Measurements from ENCODE around the gene RNF157.
A peak's percentile ranks its signal among the peaks of the same experiment; 100 is the strongest.
"Not testable (repeated sequence)": the region's sequence is repeated elsewhere in the genome, so short reads cannot be mapped to it uniquely, and the experiment has no call there.

The RNF157 gene

DNA sequence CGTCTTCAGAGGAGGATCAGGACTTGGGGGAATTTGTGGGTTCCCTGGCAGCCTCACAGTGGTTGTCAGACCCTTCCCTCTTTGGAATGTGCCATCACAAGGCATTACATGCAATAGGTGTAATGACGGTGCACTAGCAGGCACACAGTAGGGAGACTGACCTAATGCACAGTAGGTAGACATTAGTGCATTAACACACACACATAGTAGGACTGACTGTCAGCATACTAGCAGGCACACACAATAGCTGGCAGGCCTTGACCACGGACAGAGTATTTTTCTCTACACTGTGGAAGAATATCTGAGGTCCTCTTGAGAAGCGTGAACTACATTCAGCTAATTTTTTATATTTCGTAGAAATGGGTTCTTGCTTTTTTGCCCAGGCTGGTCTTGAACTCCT, 14.0 kb upstream of the RNF157 start:
- no peak for DNase-seq (ENCODE audit: low read depth)

DNA sequence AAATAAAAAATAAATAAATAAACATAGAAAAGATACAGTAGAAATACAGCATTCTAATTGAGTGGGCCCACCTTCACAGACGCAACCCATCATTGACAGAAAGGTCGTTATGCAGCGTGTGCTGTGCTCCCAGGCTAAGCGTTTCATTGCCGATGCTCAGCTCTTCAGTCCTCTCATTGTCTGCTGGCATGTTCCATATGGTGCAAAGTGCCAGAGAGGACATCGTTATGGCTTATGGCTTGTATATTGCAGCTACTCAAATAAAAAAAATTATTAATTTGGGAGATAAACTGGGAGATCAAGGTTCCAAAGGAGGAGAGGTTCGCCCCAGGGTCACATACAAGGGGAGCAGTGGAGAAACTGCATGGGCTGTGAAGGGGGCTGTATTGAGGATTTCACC, 13.5 kb upstream of the RNF157 start:
- no peak for DNase-seq (ENCODE audit: low read depth)

DNA sequence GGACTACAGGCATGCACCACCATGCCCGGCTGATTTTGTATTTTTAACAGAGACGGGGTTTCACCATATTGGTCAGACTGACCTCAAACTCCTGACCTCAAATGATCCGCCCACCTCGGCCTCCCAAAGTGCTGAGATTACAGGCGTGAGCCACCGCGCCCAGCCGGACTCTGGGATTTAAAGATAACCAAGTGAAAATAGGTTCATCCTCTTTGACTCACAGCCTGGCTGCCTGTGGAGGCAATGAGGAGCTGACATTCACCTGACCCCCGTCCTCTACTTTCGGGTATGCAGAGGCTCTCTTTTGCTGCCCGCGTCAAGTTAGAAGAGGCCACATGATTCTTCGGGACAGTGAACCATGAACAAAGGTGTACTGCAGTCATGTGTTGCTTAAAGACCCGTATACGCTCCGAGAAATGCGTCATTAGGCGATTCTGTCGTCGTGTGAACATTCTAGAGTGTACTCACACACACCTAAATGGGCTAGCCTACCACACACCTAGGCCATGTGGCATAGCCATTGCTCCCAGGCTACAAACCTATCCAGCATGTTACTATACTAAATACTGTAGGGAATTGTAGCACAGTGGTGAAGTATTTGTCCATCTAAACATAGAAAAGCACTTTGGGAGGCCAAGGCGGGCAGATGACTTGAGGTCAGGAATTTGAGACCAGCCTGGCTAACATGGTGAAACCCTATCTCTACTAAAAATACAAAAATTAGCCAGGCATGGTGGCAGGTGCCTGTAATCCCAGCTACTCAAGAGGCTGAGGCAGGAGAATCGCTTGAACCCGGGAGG, 12.9 kb upstream of the RNF157 start:
- DNase-seq (ENCODE audit: low read depth), result not testable (repeated sequence)

DNA sequence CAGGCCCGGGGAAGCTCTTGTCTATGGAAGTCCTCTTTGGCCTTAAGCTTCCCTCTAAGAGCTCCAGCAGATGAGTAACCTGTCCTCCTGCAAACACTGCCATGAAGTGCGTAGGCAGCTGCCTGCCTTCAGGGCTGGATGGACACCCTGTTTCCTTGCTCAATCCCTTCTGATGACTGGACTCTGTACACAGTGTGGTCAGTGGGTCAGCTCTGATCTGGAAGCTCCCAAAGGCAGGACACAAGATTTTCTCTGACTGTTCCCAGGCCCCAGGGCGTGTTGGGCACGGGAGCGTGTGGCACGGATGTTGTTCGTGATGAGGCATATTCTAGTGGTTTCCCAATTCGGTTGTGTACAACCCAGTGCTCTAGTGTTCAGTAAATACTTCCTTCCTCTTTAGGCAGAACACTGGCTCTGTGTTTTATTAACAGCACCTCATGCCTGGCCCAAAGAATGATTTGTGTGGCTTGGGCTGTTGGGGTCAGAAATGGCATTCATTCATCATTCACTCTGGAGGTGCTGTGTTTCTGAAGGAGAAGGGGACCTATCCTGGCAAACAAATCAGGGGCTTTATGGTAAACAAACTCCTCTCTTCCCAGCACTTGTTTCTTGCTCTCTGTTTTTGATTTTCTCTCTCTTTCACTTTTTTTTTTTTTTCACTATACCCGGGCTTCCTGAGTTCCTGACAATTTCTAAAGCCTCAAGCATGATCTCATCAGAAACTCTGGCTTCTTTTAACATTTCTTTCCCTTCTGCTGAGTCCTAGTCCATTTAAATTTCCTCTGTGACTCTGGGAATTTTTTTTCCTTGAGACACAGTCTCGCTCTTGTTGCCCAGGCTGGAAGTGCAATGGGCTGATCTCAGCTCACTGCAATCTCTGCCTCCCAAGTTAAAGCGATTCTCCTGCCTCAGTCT, 12.0 kb upstream of the RNF157 start:
- peak; percentile 97 for DNase-seq (ENCODE audit: low read depth)

DNA sequence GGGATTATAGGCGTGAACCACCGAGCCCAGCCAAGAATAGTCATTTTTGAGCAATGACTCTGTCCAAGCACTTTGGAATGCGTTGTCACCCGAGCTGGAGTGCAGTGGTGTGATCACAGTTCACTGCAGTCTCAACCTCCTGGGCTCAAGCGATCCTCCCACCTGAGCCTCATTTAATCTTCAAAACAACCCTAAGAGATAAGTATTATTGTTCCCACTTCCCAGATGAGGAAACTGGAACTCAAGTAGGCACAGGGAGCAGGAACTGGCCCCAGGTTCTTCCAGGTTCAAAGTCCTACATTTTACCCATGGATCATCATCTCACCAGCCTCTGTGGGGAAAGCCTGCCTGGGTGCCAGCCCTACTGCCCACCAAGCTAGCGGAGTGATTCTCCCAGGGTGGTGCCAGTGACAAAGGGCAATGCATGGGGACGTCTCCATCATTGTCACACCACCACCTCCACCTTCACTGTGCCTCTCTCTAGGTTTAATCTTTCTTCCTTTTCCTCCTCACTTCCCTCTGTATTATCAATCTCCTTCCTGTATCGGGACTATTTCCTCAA, 11.3 kb upstream of the RNF157 start:
- DNase-seq (ENCODE audit: low read depth), result peak; percentile 39

DNA sequence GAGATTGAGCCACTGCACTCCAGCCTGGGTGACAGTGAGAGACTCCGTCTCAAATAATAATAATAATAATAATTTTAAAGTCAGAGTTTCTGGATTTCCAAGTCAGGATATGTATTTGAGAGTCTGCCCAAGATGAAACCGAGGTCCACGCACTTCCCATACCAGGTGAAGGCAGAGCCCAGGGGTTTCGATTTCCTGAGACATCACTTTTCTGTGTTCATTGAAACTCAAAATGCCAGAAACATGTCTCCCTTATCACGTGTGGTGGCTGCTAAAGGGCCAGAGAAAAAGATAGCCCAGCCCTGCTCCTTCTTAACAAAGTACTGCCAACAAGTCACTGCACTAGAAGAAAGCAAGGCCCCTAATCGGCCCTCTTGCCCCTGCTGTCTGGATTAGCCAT, 9.8 kb upstream of the RNF157 start:
- DNase-seq (ENCODE audit: low read depth), result no peak

DNA sequence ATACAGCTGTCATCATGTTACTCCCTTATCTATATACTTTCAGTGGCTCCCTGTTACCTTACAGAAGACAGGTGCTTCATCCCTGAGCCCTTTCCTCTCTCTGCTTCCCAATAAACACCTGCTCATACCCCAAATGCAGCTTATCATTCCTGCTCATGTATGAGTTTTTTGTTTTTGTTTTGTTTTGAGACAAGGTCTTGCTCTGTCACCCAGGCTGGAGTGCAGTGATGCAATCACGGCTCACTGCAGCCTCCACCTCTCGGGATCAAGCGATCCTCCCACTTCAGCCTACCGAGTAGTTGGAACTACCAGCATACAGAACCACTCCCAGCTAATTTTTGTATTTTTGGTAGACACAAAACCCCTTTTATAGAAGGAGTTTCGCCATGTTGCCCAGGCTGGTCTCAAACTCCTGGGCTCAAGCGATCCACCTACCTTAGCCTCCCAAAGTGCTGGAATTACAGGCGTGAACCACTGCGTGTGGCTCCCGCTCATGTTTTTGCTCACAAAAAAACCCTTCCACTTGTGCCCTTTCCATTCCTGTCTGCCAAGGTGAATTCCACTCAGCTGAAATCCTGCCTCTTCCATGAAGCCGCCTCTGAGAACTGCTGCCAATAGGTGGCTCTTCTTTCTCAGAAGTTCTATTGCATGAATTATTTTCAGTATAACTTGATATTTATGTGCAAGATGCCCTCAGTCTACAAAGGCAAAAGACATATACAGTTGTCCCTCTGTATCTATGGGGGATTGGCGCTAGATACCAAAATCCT, 7.9 kb upstream of the RNF157 start:
- DNase-seq (ENCODE audit: low read depth), result no peak

DNA sequence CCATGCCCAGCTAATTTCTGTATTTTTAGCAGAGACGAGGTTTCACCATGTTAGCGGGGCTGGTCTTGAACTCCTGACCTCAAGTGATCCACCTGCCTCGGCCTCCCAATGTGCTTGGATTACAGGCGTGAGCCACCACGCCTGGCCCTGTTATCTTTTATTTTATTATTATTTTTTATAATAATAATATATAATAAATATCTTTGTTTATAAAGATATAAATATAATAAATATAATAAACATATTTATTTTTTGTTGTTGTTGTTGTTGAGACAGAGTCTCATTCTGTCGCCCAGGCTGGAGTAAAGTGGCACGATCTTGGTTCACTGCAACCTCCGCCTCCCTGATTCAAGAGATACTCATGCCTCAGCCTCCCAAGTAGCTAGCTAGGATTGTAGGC, 7.0 kb upstream of the RNF157 start:
- no peak for DNase-seq (ENCODE audit: low read depth)

DNA sequence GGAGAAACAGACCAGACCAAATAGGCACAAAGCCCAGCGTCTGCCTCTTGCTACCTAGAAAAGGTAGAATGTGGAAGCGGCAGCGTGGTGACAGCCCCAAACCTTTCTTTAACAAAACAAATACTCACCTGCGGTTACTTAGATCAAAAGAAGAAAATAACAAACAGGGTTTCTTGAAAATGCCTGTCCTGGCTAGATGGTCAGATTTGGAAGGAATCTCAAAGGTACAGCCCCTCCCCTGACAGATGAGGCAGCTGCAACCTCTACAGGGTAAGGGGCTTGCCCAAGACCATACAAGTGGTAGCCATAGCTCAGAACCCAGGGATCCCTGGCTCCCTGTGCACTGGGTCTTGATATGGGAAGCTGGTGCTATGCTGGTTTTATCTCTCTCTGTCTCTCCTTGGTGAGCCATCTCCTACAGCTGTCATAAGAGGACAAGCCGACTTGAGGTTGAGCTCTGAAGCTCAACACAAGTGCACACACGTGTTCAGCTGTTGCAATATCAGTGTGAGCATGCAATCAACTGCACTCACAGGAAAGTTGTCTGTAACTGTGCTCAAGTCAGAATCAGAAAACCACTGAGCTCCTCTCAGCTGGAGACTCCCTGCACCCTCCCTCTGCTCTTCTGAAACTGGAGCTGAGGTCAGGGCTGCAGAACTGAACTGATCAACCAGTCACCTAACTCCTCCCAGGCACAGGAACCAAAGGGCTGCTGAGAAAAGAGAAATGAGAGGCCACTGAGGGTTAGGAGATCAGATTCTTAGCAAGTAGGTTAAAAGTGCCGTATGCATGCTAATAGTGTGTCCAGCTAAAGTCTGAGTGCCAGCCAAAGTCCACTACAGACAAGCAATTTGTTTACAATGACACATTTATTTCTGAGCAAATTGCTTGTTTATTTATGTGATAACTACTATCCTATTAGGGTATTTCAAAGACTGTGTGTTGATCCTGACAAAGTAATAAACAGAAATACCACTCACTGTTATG, 6.1 kb upstream of the RNF157 start:
- DNase-seq (ENCODE audit: low read depth), result no peak

DNA sequence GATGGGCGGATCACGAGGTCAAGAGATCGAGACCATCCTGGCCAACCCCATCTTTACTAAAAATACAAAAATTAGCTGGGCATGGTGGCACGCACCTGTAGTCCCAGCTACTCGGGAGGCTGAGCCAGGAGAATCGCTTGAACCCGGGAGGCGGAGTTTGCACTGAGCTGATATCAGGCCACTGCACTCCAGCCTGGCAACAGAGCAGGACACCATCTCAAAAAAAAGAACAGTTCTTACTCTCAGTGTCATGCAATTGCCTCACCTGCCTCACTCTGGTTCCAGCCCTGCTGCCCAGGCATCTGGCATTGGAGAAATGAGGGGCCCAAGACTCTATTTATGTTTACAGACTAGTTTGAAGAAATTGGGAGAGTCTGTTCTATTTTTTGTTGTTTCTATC, 4.4 kb upstream of the RNF157 start:
- not testable (repeated sequence) for DNase-seq (ENCODE audit: low read depth)

DNA sequence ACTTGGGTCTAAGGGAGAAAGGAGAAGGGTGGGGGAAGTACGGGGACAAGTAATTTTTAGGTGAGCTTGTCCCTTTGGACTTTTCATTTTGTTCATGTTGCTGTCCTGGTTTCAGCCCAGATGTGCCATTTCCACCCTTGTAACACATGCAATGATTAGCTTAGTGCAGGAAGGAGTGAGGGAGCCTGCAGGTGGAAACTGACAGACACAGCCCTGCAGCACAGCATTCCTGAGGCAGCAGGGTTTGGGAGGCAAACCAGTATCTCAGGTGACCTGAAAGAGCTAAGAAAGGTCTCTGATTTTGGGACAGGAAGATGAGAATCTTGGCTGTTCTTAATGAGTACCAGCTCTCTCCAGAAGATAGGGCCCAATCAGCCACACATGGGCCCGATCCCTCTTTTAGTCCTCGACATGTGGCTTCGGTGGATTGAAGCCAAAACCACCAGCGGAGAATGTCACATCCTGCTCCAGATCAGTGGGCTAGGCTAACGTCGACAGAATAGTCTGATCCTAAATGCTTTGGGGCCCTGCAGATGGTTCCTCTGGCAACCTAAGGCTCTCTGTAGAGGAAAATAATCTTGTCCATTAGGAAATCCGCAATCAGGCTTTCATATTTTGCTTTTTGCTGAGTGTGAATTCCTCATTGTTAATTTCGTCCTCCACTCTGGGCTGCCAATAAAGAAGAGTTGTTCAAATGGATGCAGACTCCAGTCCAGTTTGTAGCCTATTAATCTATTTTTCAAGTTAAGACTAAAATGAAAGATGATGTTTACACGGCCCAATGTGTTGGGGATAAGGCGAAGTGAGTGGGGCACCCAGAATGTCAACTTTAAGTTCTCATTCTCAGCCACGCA, 3.8 kb upstream of the RNF157 start:
- DNase-seq (ENCODE audit: low read depth), result peak; percentile 54

DNA sequence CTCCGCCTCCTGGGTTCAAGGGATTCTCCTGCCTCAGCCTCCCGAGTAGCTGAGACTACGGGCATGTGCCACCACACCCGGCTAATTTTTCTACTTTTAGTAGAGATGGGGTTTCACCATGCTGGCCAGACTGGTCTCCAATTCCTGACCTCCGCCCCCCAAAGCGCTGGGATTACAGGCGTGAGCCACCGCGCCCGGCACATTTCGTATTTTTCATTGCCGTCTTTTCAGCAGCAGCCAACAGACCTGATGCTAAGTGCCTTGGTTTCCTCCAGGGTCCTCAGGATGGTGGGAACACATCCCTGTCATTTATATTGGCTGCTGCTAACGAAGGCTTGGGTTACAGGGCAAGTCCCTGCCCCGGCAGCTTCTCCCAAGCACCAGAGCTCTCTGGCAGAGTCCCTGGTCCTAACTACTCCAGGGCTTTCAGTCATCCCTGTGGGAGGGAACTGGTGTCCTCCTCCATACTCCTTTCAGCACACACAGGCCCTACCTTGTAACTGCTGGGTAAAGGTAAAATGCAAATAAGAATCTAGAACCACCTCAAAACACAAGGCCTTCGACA, 1.5 kb upstream of the RNF157 start:
- no peak for DNase-seq (ENCODE audit: low read depth)

DNA sequence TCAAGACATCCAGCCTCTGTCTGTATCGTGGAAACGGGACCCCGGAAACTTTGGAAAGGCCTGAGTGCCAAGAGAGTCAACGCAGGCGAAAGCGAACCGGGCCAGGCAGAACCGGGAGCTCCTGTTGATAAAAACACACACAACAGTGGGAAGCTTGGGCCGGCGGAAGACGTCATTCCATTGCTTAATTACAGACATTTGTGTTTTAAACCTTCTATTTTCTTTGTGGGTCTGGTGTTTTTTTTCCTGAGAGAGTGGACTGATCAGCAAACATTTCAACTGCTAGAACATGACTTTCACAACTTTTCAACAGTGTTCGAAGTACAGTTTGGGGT, 878 bp upstream of the RNF157 start:
- DNase-seq (ENCODE audit: low read depth), result no peak

DNA sequence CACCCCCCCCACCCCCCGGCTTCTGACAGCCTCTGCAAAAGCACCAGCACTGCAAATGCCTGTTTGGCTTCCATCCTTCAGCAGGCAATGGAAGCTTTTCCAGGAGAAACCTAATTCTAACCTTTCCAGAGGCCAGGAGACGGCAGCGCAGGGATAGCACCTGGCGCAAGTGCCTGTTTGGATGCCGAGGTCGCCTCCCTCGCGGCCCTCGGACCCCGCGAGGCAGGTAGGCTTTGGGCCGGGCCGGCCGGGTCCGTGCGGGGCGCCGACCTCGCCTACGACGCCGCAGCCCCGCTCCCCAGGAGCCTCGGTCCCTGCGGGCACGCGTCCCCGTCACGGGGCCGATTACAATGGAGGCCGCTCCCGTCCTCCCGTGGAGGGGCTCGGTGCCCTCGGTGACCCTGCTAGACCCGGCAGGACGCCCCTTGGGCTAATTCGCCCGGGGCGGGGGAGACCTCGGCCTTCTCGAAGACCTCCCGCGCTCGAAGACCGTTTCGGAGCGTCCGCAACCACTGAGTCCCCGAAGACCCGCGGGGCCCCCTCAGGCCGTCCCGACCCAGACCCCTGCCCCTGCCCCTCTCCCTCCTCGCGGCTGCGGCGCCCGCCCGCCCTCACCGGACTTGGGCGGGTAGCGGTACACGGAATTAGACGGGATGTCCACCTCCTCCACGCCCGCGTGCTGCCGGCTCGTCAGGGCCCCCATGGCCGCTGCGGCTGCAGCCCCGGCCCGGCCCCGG, 587 bp downstream of the RNF157 start:
- no peak for DNase-seq (ENCODE audit: low read depth)

DNA sequence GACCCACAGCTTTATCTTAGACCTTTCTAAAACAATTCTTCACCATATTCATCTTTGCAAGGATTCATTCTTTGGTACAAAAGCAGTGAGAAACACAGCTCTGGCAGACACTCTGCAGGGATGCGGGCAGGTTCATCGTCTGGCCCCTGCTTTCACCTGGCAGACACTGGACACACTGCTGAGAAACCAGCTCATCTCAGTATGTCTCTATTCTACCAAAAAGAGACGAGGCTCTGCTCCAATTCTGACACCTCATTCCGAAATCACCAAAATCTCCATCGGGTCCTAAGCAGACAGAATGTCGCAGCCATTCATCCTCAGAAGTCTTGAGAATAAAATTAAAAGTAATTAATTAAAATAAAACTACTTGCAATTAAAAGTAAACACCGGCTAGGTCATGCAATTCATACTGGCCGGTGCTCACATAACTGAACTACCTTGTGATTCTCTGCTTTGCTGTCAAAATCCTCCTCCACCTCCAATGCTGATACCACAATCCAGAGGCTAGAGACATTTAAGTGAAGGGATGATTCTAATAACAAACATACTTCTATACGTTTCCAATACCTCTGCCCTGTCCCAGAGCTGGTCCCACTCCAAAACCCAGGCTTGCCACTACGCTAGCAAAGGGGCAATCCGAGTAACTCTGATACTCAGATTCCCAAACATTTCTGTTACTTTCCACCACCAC, 1.3 kb downstream of the RNF157 start:
- DNase-seq (ENCODE audit: low read depth), result no peak

DNA sequence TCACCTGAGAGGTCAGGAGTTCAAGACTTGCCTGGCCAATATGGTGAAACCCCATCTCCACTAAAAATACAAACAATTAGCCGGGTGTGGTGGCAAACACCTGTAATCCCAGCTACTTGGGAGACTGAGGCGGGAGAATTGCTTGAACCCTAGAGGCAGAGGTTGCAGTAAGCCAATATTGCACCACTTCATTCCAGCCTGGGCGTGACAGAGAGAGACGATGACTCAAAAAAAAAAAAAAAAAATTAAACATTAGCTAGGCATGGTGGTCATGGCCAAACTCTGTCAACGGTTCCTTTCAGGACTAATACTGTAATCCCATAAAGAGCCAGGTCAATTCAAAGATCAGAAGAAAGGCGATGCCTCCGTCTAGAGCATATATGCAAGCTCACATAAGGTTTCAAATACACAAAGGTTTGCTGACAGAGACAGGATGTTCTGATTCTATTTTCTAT, 2.4 kb downstream of the RNF157 start:
- no peak for DNase-seq (ENCODE audit: low read depth)

DNA sequence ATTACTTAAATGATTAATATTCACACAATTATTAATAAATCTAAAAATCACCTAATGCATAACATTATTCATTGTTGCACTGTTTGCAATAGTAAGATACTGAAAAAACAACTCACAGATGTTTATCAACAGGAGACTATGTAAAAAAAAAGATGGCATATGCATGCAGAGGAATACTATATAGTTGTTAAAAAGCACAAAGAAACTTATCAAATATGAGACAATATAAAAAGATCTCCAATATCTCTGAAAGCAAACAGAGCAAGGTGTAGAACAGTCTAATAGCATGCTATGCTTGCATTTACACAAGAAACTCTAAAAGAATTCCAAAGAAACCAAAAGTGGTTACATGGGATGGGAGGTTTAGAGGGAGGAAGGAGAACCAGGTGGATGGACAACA, 3.7 kb downstream of the RNF157 start:
- no peak for DNase-seq (ENCODE audit: low read depth)

DNA sequence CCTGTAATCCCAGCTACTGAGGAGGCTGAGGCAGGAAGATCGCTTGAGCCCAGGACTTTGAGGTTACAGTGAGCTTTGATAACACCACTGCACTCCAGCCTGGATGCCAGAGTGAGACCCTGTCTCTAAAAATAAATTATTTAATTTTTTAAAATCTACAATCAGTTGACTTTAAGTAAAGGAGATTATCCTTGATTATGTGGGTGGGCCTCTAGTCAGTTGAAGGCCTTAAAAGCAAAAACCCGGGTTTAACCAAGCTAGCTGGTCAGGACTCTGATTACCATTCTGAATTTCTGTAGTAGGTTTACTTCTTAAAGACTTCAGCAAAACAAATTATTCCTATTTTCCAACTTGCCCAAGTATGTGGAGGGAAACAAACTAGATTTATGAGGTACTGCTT, 4.4 kb downstream of the RNF157 start:
- DNase-seq (ENCODE audit: low read depth), result no peak

DNA sequence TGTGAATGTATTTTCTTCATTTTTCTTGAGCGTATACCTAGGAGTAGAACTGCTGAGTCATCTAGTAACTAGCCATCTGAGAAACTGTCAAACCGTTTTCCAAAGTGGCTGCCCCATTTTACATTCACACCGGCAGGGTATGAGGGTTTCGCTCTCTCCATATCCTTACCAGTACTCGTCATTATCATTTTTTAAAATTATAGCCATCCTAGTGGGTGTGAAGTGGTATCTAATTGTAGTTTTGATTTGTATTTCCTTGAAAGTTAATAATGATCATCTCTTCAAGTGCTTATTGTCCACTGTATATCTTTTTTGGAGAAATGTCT, 6.0 kb downstream of the RNF157 start:
- DNase-seq (ENCODE audit: low read depth), result no peak
